Frontal cortex (tissue), 4 donors: ENCODE data around the gene NRXN3. TPM values are rescaled to one million over a fixed set of nuclear protein-coding genes. Genes with fewer than 3 reads are reported as not detected.

Experiments
- DNase-seq, 2 donors: peaks; one replicate each; pipeline ENCODE4 v3.0.0; 2012; ENCODE audit warnings: low spot score in 2 of 2
- FAIRE-seq: peaks from 2 replicates; lab custom pipeline; 2012; peaks lifted over from hg19 to GRCh38; lab: Jason Lieb, UNC
- total RNA-seq: library from RNA; depleted of rRNA; stranded (reverse); fragments of >200 nt; gene quantifications from one replicate; pipeline ENCODE4 v1.2.3, GENCODE V29; 2014
- donor health status: control.
- donor health status: control.
- donor health status: control.

The NRXN3 gene
- total RNA-seq, 1 donor from 2014 or later, result 44.8 TPM

DNA sequence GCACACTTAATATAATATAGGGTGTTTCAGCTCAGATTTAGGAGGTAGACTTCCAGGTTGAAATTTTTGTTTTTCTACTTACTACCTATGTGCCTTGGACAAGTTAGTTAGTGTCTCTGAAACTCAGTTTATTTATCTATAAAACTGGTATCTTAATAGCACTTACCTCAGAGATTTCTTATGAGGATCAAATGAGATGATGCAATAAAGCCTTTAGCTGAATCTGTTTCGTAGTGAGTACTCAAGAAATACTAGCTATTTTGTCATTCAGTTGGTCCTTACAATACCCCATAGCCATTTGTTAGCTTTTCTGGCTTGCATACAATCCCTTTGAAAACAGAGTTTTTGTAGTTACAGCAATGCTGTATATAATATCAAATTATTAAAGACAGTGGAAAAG is 497.0 kb downstream of the NRXN3 start:
- no peak for DNase-seq
- FAIRE-seq, result no peak

DNA sequence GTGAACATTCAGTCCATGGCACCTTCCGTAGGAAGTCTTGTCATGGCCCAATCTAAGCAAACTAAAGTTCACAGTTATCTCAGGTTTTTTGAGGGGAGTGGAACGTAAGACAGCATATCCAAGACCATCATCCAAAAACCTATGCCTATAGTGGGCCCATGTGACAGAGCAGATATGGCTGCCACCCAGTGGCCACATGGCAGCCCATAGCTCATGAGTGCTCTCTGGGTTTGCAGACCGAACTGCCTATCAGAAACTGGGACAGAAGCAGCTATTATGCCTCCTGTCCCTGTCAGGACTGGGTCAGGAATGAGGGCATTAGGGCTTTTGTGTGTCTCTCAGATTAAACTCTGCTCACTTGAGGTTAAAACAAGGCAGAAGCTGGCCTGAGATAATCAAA is 503.7 kb downstream of the NRXN3 start:
- FAIRE-seq (no peak), DNase-seq (no peak)

DNA sequence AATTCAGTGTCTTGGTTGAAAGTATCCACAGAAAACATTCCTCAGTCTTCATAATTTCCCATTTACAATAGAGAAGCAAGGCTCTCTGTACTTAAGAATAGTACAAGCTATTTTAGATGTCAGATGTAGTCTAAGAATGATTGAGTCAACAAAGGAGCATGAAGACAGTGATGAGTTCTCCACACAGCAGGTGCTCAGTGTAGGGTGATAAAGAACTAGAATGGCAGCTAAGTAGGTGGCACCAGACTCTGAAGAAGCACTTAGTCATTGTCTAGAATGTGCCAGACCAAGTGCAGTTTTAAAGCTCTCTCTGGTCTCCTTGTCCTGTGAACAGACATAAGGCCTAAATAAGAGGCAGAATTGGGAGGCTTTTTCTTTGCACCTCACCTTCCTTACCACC is 504.6 kb downstream of the NRXN3 start:
- no peak for DNase-seq
- no peak for FAIRE-seq

DNA sequence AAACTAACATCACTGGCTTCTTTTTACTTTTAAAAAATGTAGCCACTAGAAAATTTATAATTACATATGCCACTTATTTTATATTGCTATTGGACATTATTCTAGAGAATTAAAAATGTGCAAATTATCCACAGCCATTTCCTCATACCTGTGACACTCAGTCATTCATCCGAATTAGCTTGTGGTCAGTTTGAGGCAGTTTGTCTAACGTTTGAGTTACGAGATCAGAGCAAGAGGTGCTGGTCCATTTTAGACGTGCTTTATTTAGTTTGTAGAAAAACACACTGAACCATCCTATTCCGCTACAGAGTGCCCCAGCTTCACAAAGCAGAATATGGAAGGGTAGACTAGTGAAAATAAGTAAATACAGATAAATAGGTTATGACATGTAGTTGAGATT is 513.0 kb downstream of the NRXN3 start:
- FAIRE-seq, result no peak
- no peak for DNase-seq

DNA sequence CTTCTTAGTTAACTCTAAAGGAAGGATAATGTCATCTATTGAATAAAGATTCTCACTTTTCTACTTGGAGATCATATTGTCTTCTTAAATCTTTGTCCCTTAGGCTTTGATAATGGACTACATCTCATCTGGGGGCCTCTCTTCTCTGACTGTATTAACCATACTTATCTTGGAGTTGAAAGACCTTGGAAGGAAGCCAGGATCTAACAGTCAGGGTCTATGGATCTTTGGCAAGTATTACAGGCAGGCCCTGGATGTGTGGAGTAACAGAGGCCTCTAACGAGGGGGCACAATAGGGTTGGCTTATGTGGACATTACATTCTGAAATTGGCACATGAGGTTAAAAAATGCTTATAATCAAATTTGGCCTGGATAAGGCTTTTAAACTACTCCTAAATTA is 513.8 kb downstream of the NRXN3 start:
- no peak for FAIRE-seq
- no peak for DNase-seq

DNA sequence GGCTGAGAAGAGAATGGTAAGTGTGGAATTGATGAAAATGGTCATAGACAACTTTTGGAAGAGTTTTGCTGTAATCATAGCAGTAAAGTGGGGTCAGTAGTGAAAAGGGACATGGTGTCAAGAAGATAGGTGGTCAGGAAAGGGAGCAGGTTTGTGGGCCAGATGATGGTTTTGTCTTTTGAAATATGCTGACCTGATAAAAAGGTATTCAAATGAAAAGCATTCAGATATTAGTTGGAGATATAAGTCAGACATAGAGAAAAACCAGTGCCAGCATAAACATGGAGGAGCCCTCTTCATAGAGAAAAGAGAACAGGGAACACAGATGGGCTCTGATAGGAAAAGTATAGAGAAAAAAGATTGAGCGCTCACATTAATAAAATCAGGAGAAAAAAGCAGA is 518.3 kb downstream of the NRXN3 start:
- no peak for FAIRE-seq

DNA sequence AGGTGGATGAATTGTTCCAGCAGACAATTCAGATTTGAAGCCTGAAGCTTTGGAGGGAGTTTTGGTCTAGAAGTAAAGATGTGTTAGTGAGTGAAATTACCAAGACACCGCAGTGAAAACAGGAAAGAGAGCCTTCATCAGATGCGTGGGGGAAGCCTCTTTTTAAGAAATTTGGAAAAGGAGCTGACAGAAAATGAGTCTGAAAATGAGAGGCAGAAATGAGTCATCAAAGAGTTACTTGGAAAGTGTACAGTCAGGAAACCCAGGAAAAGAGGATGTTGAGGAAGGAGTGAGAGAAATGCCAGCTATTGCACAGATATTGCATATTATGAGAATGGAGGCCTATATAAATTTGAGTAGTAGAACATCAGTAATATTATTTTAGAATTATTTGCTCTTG is 520.7 kb downstream of the NRXN3 start:
- no peak for DNase-seq
- no peak for FAIRE-seq

More for the DNA sequence above, 518.3 kb downstream of the NRXN3 start:
- no peak for DNase-seq

DNA sequence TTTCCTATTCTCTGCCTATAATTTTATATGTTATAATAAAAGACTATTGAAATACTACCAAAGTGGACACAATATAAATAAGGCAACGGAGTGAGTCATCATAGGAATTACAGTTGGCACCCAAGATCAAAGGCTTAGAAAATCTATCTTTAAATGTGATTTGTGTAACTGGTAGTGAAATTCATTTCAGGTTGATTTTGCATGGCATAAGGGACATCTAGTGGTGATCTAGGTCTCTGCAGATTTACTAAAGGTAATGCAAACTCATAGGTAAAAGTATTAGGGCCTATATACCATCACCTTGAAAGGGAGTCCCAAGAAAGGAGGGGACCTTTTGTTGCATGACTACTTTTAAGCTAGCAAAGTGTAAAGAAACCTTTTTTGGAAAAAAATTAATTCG is 527.2 kb downstream of the NRXN3 start:
- no peak for DNase-seq
- FAIRE-seq, result no peak

DNA sequence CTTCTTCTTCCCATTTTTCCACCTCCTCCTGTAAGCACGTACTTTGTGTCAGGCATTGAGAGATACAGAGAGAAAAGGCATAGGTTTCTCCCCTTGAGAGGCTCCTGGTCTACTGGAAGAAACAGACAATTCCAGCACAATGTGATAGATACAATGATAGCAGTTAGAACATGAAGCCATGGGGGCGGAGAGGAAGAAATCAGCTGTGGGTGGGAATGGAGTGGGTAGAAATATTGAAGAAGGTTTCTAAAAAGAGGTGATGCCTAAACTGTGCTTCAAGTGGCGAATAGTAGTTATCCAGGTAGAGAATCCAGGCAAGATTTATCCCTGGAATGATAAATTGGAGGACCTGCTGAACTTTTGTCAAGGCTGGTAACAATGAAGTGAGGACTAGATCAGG is 528.8 kb downstream of the NRXN3 start:
- FAIRE-seq (no peak), DNase-seq (no peak)

DNA sequence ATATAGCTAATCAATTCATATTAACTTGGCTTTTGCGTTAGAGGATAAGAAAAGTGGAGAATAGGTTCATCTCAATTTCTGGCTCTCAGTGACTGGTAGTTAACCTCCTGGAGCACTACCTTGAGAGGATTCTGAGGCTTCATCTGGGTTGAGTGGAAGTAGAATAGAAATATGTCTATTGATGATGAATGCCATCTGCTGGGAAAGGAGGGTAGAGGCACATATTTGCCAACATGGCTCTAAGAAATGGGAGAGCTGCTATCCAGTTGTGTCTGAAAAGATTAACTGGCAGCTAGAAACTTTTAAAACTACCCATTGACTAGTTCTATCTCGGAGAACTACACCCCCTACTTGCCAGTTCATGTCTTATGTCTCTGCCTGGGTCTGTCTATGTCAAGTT is 530.1 kb downstream of the NRXN3 start:
- no peak for DNase-seq
- FAIRE-seq, result no peak

DNA sequence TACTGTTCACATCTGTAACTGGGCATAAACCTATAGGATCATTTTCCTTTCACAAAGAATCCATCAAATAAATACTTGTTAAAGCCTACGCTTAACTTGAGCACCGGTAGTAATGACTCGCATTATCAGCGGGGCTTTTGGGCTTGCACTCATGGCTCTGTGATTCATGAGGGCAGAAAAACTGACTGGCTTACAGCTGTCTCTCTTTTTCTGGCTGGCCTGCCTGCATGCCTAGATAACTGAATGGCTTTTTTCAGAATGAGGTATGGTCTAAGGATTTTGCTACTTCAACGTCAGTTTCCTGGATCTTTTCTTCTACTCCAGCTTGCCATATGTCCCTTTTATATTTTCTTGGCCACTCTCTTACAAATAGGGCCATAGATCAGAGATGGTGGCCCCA is 531.1 kb downstream of the NRXN3 start:
- DNase-seq (no peak), FAIRE-seq (no peak)

DNA sequence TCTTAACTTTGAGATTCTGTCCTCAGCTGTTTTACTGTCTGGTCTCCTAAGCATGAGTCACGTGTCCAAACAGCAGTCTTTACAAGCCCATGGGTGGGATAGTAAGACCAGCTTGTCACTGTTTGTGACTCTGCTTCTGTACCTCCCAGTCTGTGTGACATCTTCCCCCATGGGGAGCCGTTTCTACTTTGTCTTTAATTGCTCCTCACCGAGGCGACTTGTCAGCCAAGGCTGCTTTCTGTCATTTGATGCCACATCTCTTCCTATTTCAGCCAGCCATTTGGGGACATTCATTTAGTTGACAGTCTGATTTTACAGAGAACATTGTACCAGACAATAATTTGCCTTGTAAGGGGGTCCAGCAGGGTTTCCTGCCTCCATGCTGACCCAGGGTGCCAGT is 534.8 kb downstream of the NRXN3 start:
- FAIRE-seq (no peak), DNase-seq (no peak)

DNA sequence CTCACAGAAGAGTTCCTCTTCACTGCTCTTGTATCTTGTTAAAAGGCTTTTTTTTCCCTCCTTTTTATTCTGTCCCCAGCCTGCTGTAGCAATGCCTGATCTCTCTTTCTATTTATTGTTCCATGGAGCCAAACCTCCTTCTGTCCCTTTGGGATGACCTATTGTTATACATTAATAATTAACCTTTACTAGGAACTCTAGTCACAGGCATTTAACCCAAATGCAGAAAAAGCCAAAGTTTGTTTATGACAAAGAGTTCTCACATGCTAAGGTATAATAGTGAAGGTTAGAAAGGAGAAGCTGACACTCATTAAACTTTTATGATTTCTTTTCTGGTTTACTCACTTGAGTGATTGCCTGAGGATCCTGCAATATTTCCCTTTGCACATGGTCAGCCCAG is 535.8 kb downstream of the NRXN3 start:
- FAIRE-seq, result no peak
- DNase-seq, result no peak

DNA sequence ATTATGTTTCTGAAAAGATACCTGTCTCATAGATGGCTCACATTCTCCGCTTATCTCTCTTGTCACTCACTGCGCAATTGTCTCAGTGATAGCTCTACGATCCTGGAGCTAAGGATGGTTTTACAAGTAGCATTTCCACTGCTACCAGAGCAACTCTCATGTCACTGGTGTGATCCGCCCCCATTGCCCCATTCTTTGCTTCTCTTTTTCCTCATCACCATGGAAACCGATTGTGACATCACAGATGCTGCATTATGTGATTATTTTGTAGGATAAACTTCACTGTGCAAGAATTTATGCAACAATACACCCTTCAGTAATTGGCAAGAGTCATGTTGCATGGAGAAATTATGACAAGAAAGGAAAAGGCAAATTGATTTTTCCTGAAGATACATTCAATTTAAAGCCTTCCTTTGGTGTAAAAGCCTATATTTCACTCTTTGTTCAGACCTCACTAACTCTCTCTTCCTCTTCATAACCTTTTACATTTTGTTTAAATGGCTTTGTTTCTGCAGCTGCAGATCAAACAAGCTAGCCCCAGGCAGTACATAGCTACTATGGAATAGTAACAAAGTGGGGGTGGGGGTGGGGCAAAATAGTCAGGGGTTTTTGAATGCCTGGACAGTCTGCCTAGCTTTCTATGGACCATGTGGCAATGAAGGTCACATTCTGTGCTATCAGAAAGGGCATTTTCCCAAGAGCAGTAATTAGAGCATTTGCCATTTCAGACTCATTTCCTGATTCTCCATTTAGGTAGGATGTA is 539.8 kb downstream of the NRXN3 start:
- DNase-seq, result no peak
- no peak for FAIRE-seq

DNA sequence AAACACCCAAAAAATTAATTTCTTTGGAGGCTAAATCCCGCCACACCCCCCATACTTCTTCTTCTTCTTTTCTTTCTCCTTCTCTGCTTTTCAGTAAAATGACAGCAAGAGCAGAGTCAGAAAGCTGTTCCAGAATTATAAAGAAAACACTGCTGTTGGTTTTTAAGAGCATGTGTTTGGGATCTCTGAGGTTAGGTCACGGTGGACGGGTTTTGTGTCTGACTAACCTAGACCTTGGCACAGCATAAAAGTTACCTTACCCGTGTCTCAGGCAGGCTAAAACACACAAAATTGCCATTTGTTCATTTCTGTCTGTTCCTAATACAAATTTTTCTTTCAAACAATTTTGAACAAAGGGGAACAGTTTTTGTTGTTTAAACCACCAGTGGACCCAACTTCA is 540.8 kb downstream of the NRXN3 start:
- FAIRE-seq, result no peak
- DNase-seq, result no peak

DNA sequence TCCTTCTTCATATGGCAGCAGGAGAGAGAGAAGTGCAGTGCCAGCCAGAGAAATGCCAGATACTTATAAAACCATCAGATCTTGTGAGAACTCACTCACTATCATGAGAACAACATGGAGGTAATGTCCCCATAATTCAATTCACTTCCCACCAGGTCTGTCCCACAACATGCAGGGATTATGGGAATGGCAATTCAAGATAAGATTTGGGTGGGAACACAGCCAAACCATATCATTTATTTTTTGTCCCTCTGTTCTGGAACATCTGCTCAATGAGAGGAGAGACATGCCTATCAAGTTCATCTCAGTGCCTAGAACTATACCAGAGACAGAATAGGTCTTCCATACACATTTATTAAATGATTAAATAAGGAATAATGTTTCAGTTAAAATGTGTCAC is 543.5 kb downstream of the NRXN3 start:
- no peak for FAIRE-seq
- DNase-seq, result no peak

DNA sequence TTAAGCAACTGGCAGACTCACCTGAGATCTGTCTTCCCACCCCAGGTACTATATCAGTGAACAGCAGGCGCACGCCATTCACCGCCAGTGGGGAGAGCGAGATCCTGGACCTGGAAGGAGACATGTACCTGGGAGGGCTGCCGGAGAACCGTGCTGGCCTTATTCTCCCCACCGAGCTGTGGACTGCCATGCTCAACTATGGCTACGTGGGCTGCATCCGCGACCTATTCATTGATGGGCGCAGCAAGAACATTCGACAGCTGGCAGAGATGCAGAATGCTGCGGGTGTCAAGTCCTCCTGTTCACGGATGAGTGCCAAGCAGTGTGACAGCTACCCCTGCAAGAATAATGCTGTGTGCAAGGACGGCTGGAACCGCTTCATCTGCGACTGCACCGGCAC is 544.5 kb downstream of the NRXN3 start:
- DNase-seq, result no peak
- FAIRE-seq, result no peak

DNA sequence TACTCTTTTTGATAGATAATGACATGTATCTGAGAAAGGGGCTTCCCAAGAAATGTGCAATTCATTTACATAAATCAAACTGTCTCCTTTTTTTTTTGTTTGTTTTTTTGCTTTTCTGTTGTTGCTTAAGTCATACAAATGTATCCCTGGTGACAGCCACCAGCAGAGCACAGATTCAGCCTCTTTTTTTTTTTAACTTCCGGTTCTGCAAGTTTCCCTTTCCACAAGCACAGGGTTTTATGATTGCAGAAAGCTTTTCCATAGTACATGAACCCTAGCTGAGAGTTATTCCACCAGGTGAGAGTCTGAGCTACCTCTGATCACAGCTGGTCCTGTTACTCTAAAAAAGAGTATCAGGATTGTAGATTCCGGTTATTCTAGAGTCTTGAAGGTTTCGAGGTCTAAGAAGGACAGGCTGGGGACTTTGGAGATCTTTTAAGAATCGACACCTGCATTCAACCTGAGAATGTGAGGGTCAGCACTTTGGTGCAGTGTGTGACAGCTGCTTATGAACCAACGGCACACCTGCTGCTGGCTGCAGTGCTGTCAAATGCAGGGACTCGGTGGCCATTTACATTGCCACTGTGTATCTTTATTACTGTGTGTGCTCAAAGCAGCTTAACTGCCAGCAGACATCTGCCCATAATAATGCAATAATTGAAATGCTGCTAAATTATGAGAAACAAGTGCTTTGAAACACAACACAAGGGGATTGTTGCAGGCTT is 551.7 kb downstream of the NRXN3 start:
- FAIRE-seq, result no peak
- DNase-seq, result no peak

DNA sequence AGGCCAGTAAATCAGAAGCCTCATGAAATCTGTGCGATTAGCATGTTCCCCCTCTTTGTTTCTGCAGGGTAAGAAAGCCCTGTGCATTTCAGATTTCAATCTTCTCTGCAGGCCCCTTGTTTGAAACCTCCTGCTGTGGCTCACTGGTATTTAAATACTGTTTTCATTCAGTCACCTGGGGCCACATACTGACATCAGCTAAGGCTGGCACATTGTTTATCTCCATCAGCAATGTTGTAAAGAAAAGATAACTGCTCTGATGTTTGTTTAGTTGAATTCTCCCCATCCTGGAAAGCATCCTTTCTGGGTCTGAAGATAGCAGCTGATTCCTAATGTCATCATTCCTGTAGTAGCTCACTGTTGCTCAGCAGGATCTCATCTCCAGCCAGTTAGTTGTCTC is 554.9 kb downstream of the NRXN3 start:
- FAIRE-seq (no peak), DNase-seq (no peak)

DNA sequence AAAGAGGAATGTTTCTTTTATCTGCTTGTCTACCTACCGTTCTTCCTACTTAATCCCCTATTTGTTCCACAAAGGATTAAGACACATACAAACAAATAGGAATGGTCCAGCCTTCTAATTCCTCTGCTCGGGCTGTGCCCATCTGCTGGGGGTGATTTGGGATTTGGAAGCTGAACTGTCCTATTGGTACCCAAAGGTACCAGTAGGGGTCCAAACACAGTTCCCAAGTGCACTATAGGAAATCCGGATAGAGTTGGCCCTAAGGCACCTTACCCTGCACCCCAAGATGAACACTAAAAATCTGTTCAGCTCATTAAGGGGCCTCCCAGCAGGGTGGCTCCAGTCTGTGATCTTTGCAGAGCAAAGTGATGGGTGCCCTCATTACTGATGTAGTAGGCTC is 566.9 kb downstream of the NRXN3 start:
- FAIRE-seq, result no peak
- DNase-seq, result no peak

DNA sequence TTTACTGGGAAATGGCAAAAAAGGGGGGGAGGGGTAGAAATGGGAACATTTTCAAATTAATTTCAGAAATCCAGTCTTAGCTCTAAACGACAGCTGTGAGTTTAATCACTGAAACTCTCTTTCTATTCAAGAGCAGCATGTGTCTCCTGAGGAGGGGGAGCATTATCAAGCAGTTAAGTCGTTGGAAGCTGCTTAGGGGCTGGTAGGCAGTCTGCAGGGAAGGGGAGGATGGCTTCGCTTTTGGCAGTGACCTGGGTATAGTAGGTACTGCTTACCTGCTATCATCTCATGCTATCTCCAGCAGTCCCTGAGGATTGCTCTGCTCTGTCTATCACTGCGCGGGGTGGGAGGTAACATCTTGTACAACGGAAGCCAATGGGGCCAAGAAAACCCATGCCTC is 567.4 kb downstream of the NRXN3 start:
- DNase-seq (no peak), FAIRE-seq (no peak)

DNA sequence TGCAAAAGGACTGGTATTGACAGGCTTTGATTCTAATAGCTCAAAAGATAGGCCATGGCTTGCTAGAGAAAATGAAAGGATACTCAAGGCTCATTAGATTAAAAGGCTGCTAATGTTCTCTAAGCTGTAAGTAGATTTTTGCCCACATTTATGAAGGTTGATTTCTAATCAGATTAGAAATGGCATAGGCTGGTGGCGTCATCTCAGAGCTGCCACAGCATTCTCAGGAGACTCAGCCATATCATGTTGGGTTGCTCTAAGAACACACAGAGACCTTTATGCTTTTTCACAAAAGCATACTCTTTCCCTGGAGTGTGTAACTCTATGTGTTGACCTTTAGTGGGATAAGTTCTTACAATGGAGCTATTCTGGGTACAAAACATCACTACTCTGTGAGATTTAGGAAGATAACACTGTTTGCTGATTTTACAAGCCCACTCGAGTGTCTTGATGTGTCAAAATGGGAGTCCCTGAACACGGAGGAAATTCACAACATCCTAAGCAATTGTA is 576.0 kb downstream of the NRXN3 start:
- FAIRE-seq (no peak), DNase-seq (no peak)
